Ishikawa (cell line): ENCODE measurements around the gene FGF12.
A peak's percentile ranks its signal among the peaks of the same experiment; 100 is the strongest.

ENCODE experiments used
- CEBPB ChIP-seq: IDR thresholded peaks from 2 replicates; pipeline ENCODE4 v1.6.1; 2012
- CREB1 ChIP-seq: IDR thresholded peaks from 2 replicates; pipeline ENCODE4 v1.6.1; 2012; ENCODE audit warnings: low read depth
- EGR1 ChIP-seq: IDR thresholded peaks from 2 replicates; pipeline ENCODE4 v1.6.1; 2012
- EP300 ChIP-seq: IDR thresholded peaks from 2 replicates; pipeline ENCODE4 v1.6.1; 2012; ENCODE audit warnings: borderline replicate concordance
- FOXM1 ChIP-seq: IDR thresholded peaks from 2 replicates; pipeline ENCODE4 v1.6.1; 2012; ENCODE audit warnings: low read depth, borderline replicate concordance
- NFIC ChIP-seq: IDR thresholded peaks from 2 replicates; pipeline ENCODE4 v1.6.1; 2012
- RAD21 ChIP-seq: IDR thresholded peaks from 2 replicates; pipeline ENCODE4 v1.6.1; 2012; ENCODE audit warnings: low read depth
- REST ChIP-seq: IDR thresholded peaks from 2 replicates; pipeline ENCODE4 v1.6.1; 2012; ENCODE audit warnings: low read depth, mild to moderate bottlenecking
- TAF1 ChIP-seq: IDR thresholded peaks from 2 replicates; pipeline ENCODE4 v1.6.1; 2012; ENCODE audit warnings: low read depth, mild to moderate bottlenecking
- TCF12 ChIP-seq: IDR thresholded peaks from 2 replicates; pipeline ENCODE4 v1.6.1; 2012; ENCODE audit warnings: low read depth
- TEAD4 ChIP-seq: IDR thresholded peaks from 2 replicates; pipeline ENCODE4 v1.6.1; 2012
- YY1 ChIP-seq: IDR thresholded peaks from 2 replicates; pipeline ENCODE4 v1.6.1; 2012; ENCODE audit warnings: low read depth
- ZBTB7A ChIP-seq: IDR thresholded peaks from 2 replicates; pipeline ENCODE4 v1.6.1; 2012; ENCODE audit warnings: low read depth
- TF ChIP-seq, protein P1 (sequence below): IDR thresholded peaks from 2 replicates; pipeline ENCODE4 v1.6.1; 2012
- TF ChIP-seq, protein P2 (sequence below): IDR thresholded peaks from 2 replicates; pipeline ENCODE4 v1.6.1; 2012

The FGF12 gene

GRCh38 chr3:192212335-192212734 is 515.0 kb downstream of the FGF12 start:
- TF ChIP-seq RAD21: peak; percentile 44
- TF ChIP-seq TCF12: no peak

GRCh38 chr3:192207651-192208050 is 519.7 kb downstream of the FGF12 start:
- no peak for TF ChIP-seq YY1
- no peak for TF ChIP-seq FOXM1
- no peak for TF ChIP-seq NFIC
- no peak for TF ChIP-seq CEBPB
- no peak for TF ChIP-seq TCF12
- no peak for TF ChIP-seq EGR1
- no peak for TF ChIP-seq CREB1
- no peak for TF ChIP-seq EP300
- no peak for TF ChIP-seq REST
- TF ChIP-seq, protein P1, sequence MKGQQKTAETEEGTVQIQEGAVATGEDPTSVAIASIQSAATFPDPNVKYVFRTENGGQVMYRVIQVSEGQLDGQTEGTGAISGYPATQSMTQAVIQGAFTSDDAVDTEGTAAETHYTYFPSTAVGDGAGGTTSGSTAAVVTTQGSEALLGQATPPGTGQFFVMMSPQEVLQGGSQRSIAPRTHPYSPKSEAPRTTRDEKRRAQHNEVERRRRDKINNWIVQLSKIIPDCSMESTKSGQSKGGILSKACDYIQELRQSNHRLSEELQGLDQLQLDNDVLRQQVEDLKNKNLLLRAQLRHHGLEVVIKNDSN: no peak
- TF ChIP-seq TEAD4: no peak
- no peak for TF ChIP-seq ZBTB7A
- TF ChIP-seq, protein P2, sequence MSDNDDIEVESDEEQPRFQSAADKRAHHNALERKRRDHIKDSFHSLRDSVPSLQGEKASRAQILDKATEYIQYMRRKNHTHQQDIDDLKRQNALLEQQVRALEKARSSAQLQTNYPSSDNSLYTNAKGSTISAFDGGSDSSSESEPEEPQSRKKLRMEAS: no peak
- TF ChIP-seq TAF1: no peak
- no peak for TF ChIP-seq RAD21

DNA sequence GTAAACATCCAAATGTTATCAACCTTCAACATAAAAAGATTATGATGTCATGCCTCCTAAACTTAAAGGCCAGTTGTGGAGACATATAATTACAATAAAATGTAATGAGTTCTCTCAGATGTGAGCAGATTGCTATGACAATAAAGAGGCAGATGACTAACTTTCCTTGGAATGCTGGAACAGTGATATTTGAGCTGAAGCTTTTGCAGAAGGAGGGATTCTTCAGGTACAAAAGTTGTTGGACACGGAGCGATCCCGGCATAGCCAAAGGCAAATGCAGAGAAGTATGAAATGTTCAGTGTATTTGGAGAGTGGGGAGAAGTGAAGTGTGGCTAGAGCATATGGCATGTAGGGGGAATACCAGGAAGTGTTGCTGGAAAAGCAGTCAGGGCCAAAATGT is 520.1 kb downstream of the FGF12 start:
- TF ChIP-seq EGR1 (no peak), EP300 (no peak), TAF1 (no peak), REST (no peak), NFIC (no peak), RAD21 (no peak), FOXM1 (no peak), CREB1 (no peak), TCF12 (no peak), TEAD4 (no peak), YY1 (no peak), CEBPB (no peak), ZBTB7A (no peak)
- TF ChIP-seq, protein P2: no peak
- TF ChIP-seq, protein P1: no peak

GRCh38 chr3:192194085-192194484 is 533.3 kb downstream of the FGF12 start:
- TF ChIP-seq EGR1 (no peak), NFIC (no peak), REST (no peak), FOXM1 (no peak), CREB1 (no peak), CEBPB (no peak), EP300 (no peak), TAF1 (no peak), TEAD4 (no peak), RAD21 (no peak), YY1 (no peak), ZBTB7A (no peak), TCF12 (no peak)
- TF ChIP-seq, protein P2: no peak
- TF ChIP-seq, protein P1: no peak
